PC-9 (cell line): ENCODE results near the gene ARHGAP26.

ENCODE experiments used
- CTCF ChIP-seq: fragments of 200-600 bp; sonication (generic); conservative IDR thresholded peaks from 2 replicates; pipeline ENCODE4 v1.6.1; 2017; ENCODE audit warnings: mixed run types, antibody characterized with exemption, mild to moderate bottlenecking, moderate library complexity
- EZH2 ChIP-seq: fragments of 200-600 bp; sonication (generic); IDR thresholded peaks from 2 replicates; pipeline ENCODE4 v1.8.0; 2017; ENCODE audit warnings: antibody characterized with exemption, low read depth

GRCh38 chr5:142979636-142980035 lies 209.5 kb downstream of the ARHGAP26 start:
- no peak for TF ChIP-seq CTCF
- no peak for TF ChIP-seq EZH2
